Middle frontal gyrus (tissue), 1 donor: ENCODE results near the gene EEF1AKMT4.

Source experiments
- DNase-seq: peaks from one replicate; pipeline ENCODE4 v3.0.0-alpha.2; 2015; ENCODE audit warnings: low spot score; ENCODE audit errors: extremely low spot score

EEF1AKMT4 gene

GRCh38 chr3:184249412-184250166 lies at the start of gene EEF1AKMT4:
Gene EEF1AKMT4 (plus strand): TSS chr3:184249672. CDS start chr3:184249695, 23 bp downstream.
- DNase-seq: peak; percentile 89

- no peak for DNase-seq
Measured at GRCh38 chr3:184200825-184201224, 48.6 kb upstream of the EEF1AKMT4 start.

GRCh38 chr3:184203526-184203925 lies 45.9 kb upstream of the EEF1AKMT4 start:
- no peak for DNase-seq

- DNase-seq: no peak
Measured at GRCh38 chr3:184209146-184209923, 40.1 kb upstream of the EEF1AKMT4 start.

- DNase-seq: no peak
Measured at GRCh38 chr3:184211297-184211696, 38.2 kb upstream of the EEF1AKMT4 start.

GRCh38 chr3:184211718-184212117 lies 37.8 kb upstream of the EEF1AKMT4 start:
- DNase-seq: no peak

- no peak for DNase-seq
Measured at GRCh38 chr3:184218814-184219213, 30.7 kb upstream of the EEF1AKMT4 start.

- DNase-seq: no peak
Measured at GRCh38 chr3:184222521-184222920, 27.0 kb upstream of the EEF1AKMT4 start.

GRCh38 chr3:184223946-184224345 lies 25.5 kb upstream of the EEF1AKMT4 start:
- no peak for DNase-seq

- DNase-seq: no peak
Measured at GRCh38 chr3:184227481-184227935, 22.0 kb upstream of the EEF1AKMT4 start.

- no peak for DNase-seq
Measured at GRCh38 chr3:184228376-184229137, 20.9 kb upstream of the EEF1AKMT4 start.

- DNase-seq: peak; percentile 36
Measured at GRCh38 chr3:184229394-184230080, 19.9 kb upstream of the EEF1AKMT4 start, which contains the start of gene VWA5B2. Gene VWA5B2 (plus strand): TSS chr3:184229585. CDS start chr3:184230529, 944 bp downstream.

- no peak for DNase-seq
Measured at GRCh38 chr3:184230081-184230602, 19.3 kb upstream of the EEF1AKMT4 start.

- no peak for DNase-seq
Measured at GRCh38 chr3:184230603-184231528, 18.6 kb upstream of the EEF1AKMT4 start.

GRCh38 chr3:184231671-184232070 lies 17.8 kb upstream of the EEF1AKMT4 start:
- no peak for DNase-seq

- no peak for DNase-seq
Measured at GRCh38 chr3:184233127-184233843, 16.2 kb upstream of the EEF1AKMT4 start.

- DNase-seq: no peak
Measured at GRCh38 chr3:184234224-184234623, 15.2 kb upstream of the EEF1AKMT4 start.

GRCh38 chr3:184234671-184235380 lies 14.6 kb upstream of the EEF1AKMT4 start:
- DNase-seq: no peak
